ENCODE data around the gene RNF11.

DNA sequence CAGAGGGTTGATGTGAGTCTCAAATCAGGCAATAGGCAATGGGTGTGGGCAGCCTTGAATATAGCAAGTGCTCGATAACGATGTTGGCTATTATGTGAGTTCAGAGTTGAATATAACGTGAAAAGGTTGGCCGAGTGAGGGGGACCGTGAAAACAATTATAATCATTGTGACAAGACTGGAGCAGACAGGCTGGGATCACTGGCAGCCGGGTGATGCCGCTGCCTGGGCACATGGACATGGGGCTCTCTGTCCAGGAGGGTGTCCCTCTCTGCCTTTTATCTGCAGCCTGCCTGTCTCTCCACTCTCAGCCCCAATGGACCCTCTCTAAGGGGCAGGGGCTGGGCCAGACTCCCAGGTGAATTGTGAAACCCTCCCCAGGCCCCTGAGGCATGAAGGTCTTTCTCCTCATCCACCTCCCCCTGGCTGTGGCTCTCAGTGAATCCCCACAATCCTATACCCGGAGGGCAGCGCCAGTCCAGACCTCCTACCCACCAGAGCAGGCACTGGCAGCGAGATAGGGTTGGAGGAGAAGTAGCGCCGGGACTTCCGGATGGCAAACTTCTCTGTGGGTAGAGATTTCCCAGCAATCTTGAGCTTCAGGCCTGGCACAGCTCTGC is 57.9 kb downstream of the RNF11 start:
- TF ChIP-seq POLR2AphosphoS5 (IDR thresholded peaks at IDR 0.05; ENCODE audit: low read depth, low read length) (no peak), SIN3A (IDR thresholded peaks at IDR 0.05; ENCODE audit: borderline replicate concordance, insufficient read depth, low read length) (no peak)
- TF ChIP-seq, protein P1, sequence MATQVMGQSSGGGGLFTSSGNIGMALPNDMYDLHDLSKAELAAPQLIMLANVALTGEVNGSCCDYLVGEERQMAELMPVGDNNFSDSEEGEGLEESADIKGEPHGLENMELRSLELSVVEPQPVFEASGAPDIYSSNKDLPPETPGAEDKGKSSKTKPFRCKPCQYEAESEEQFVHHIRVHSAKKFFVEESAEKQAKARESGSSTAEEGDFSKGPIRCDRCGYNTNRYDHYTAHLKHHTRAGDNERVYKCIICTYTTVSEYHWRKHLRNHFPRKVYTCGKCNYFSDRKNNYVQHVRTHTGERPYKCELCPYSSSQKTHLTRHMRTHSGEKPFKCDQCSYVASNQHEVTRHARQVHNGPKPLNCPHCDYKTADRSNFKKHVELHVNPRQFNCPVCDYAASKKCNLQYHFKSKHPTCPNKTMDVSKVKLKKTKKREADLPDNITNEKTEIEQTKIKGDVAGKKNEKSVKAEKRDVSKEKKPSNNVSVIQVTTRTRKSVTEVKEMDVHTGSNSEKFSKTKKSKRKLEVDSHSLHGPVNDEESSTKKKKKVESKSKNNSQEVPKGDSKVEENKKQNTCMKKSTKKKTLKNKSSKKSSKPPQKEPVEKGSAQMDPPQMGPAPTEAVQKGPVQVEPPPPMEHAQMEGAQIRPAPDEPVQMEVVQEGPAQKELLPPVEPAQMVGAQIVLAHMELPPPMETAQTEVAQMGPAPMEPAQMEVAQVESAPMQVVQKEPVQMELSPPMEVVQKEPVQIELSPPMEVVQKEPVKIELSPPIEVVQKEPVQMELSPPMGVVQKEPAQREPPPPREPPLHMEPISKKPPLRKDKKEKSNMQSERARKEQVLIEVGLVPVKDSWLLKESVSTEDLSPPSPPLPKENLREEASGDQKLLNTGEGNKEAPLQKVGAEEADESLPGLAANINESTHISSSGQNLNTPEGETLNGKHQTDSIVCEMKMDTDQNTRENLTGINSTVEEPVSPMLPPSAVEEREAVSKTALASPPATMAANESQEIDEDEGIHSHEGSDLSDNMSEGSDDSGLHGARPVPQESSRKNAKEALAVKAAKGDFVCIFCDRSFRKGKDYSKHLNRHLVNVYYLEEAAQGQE (IDR thresholded peaks at IDR 0.05; ENCODE audit: insufficient read depth in 1 of 2, low read depth in 2 of 2, low read length in 2 of 2) = no peak

Measured in PFSK-1 (cell line).